ENCODE results near the gene DISP1.
A peak's percentile ranks its signal among the peaks of the same experiment; 100 is the strongest.

DISP1 gene

GRCh38 chr1:222814536-222815439, at the start of gene DISP1:
TSS of gene DISP1 (plus strand) at chr1:222815039. CDS start at chr1:222942824, 127,785 bp downstream.
- peak; percentile 75 for DNase-seq

GRCh38 chr1:222767152-222767571, 47.7 kb upstream of the DISP1 start:
- no peak for DNase-seq

- DNase-seq: no peak
Measured at GRCh38 chr1:222768592-222768991, 46.2 kb upstream of the DISP1 start.

- no peak for DNase-seq
Measured at GRCh38 chr1:222769181-222769580, 45.7 kb upstream of the DISP1 start.

GRCh38 chr1:222769971-222770620, 44.7 kb upstream of the DISP1 start:
- no peak for DNase-seq

GRCh38 chr1:222772996-222773379, 41.9 kb upstream of the DISP1 start:
- no peak for DNase-seq

- DNase-seq: no peak
Measured at GRCh38 chr1:222777463-222777862, 37.4 kb upstream of the DISP1 start.

- DNase-seq: no peak
Measured at GRCh38 chr1:222777977-222778376, 36.9 kb upstream of the DISP1 start.

GRCh38 chr1:222781251-222781650, 33.6 kb upstream of the DISP1 start:
- DNase-seq: no peak

- no peak for DNase-seq
Measured at GRCh38 chr1:222783051-222783450, 31.8 kb upstream of the DISP1 start.

- DNase-seq: no peak
Measured at GRCh38 chr1:222784371-222784770, 30.5 kb upstream of the DISP1 start.

- DNase-seq: no peak
Measured at GRCh38 chr1:222784916-222785315, 29.9 kb upstream of the DISP1 start.

GRCh38 chr1:222785529-222785928, 29.3 kb upstream of the DISP1 start:
- DNase-seq: no peak

- DNase-seq: no peak
Measured at GRCh38 chr1:222786121-222786520, 28.7 kb upstream of the DISP1 start.

- DNase-seq: no peak
Measured at GRCh38 chr1:222787729-222788128, 27.1 kb upstream of the DISP1 start.

GRCh38 chr1:222788402-222789156, 26.3 kb upstream of the DISP1 start:
- no peak for DNase-seq

- no peak for DNase-seq
Measured at GRCh38 chr1:222790115-222790514, 24.7 kb upstream of the DISP1 start.

- no peak for DNase-seq
Measured at GRCh38 chr1:222790520-222790919, 24.3 kb upstream of the DISP1 start.

- DNase-seq: no peak
Measured at GRCh38 chr1:222791006-222791710, 23.7 kb upstream of the DISP1 start.

- peak; percentile 26 for DNase-seq
Measured at GRCh38 chr1:222792744-222793143, 22.1 kb upstream of the DISP1 start.

GRCh38 chr1:222794656-222795474, 20.0 kb upstream of the DISP1 start:
- no peak for DNase-seq

GRCh38 chr1:222798116-222798515, 16.7 kb upstream of the DISP1 start:
- DNase-seq: no peak

All from CD4-positive, alpha-beta T cell treated with Interleukin-12 subunit alpha and Interleukin-12 subunit beta, for 1 hour (primary cell).